Activated T-helper 2 cell treated with anti-CD3 and anti-CD28 coated beads, Interferon-gamma antibody, Interleukin-2, Interleukin-4, amounts not matched to agents 10 μg/mL and 5 μg/mL and 100 μg/mL, durations not matched to agents 14 hours and 24 hours and 36 hours (primary cell): ENCODE data around the gene LMCD1. TPM values are rescaled to one million over a fixed set of nuclear protein-coding genes. Genes with fewer than 3 reads are reported as not detected.

Source experiments
- DNase-seq: peaks from one replicate; pipeline ENCODE4 v3.0.0; 2021; ENCODE audit warnings: low spot score
- H3K27ac Mint-ChIP-seq: one replicate; pipeline ENCODE4 v1.8.0; 2021; ENCODE audit warnings: mixed read lengths
- H3K27me3 Mint-ChIP-seq: one replicate; pipeline ENCODE4 v1.8.0; 2021; ENCODE audit warnings: low read depth, mixed read lengths
- H3K36me3 Mint-ChIP-seq: one replicate; pipeline ENCODE4 v1.8.0; 2021; ENCODE audit warnings: low read depth, mixed read lengths
- H3K4me1 Mint-ChIP-seq: one replicate; pipeline ENCODE4 v1.8.0; 2021; ENCODE audit warnings: low read depth, mixed read lengths
- H3K4me3 Mint-ChIP-seq: one replicate; pipeline ENCODE4 v1.8.0; 2021; ENCODE audit warnings: low read depth, mild to moderate bottlenecking, moderate library complexity, mixed read lengths
- H3K9me3 Mint-ChIP-seq: one replicate; pipeline ENCODE4 v1.8.0; 2021; ENCODE audit warnings: mixed read lengths
- intact Hi-C: fragments of 100-400 bp; cut with micrococcal nuclease; formaldehyde crosslinking; loops from one replicate; pipeline ENCODE4 v1.15.1; 2023
- total RNA-seq: library from RNA; stranded (reverse); gene quantifications from 2 replicates; pipeline ENCODE4 v1.2.3, GENCODE V29; 2022

The LMCD1 gene
- total RNA-seq, 1 donor from 2014 or later, result 4.4 TPM

DNA sequence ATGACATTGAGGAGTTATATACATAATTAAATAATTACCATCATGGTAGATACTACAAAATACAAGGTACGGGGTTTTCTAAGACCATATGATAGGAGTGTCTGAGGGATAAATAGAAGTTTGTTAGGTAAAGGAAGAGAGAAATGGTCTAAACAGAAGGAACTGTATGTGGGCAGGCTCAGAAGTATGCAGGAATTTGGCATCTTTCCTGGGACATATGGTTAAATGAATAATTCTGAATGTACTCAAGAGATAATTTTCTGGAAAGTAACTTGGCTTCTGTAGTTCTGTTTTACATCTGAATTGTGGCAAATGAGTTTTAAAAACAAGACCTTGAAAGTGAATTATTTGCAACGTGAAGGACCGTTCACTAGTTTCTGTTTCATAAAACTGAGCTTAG lies 17.5 kb downstream of the LMCD1 start:
- H3K36me3 Mint-ChIP-seq, result no peaks in the 10 kb centered on the region
- H3K4me1 Mint-ChIP-seq, result peaks cover 1% of the 10 kb centered on the region
- H3K4me3 Mint-ChIP-seq, result no peak overlapping the region
- peaks cover 5% of the 10 kb centered on the region for H3K9me3 Mint-ChIP-seq
- intact Hi-C loops, result no loop called here
- H3K27me3 Mint-ChIP-seq, result no peaks in the 10 kb centered on the region
- H3K27ac Mint-ChIP-seq, result no peak overlapping the region
- DNase-seq, result no peak

DNA sequence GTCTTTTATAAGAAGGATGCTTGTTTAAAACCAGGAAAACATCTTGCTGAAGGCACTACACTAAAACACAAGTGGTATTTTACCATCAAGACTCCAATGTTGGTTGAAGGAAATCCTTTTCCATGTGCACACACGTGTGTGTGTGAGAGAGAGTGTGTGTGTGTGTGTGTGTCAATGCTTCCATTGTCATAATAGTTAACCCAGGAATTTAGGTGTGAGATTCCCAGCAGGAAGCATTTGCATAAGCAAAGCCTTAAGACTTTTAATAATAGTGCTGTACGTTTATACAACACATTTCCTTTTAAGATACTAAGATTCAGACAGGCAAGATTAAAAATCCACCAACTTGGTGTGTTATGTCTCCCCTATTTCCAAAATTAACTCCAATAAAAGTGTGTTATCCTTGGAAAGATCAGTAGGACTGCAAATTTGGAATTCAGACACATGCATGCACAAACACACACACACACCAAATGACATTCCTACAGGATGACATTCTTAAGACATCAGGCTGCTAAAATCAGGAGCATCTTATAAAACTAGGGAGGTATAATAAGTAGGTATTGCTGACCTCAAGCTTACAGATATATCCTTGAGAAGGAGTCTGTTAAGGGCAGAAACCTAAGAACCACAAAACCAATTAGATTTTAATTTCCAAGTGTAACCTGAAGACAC lies 18.3 kb downstream of the LMCD1 start:
- H3K4me3 Mint-ChIP-seq, result no peak overlapping the region

GRCh38 chr3:8520816-8521403 lies 19.3 kb downstream of the LMCD1 start:
- H3K4me1 Mint-ChIP-seq, result peaks cover 6% of the 10 kb centered on the region
- no peaks in the 10 kb centered on the region for H3K36me3 Mint-ChIP-seq
- no peak for DNase-seq
- H3K27ac Mint-ChIP-seq, result no peak overlapping the region
- no peak overlapping the region for H3K4me3 Mint-ChIP-seq
- intact Hi-C loops, result no loop called here
- no peaks in the 10 kb centered on the region for H3K27me3 Mint-ChIP-seq
- H3K9me3 Mint-ChIP-seq, result peaks cover 5% of the 10 kb centered on the region

More for the DNA sequence above, 18.3 kb downstream of the LMCD1 start:
- peaks cover 5% of the 10 kb centered on the region for H3K9me3 Mint-ChIP-seq
- no peak overlapping the region for H3K27ac Mint-ChIP-seq
- intact Hi-C loops, result no loop called here
- no peaks in the 10 kb centered on the region for H3K36me3 Mint-ChIP-seq
- peaks cover 2% of the 10 kb centered on the region for H3K4me1 Mint-ChIP-seq
- H3K27me3 Mint-ChIP-seq, result no peaks in the 10 kb centered on the region
- no peak for DNase-seq

GRCh38 chr3:8523041-8523440 lies 21.4 kb downstream of the LMCD1 start:
- no peak for DNase-seq
- Mint-ChIP-seq H3K27me3 (no peaks in the 10 kb centered on the region), H3K4me3 (no peak overlapping the region), H3K9me3 (peaks cover 5% of the 10 kb centered on the region), H3K4me1 (peaks cover 6% of the 10 kb centered on the region), H3K36me3 (no peaks in the 10 kb centered on the region), H3K27ac (no peak overlapping the region)
- intact Hi-C loops, result no loop called here

DNA sequence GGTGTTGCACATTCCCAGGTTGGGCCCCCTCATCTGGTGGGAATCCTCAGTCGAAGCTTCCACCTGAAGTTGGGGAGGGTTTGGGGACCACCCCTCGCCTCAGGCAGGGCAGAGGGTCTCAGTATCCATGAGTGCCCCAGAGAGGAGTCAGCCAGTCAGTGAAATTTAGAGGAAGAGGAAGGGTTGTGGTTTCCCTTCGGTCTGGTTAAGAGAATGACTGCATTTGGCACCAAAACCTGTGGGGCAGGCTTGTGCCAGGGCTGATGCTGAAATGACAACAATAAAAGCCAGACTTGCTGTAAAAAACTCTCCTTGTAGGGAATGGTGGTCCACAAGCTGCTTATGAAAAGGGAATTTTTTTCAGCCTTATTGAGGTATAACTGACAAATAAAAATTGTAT lies 22.6 kb downstream of the LMCD1 start:
- no peak overlapping the region for H3K27ac Mint-ChIP-seq
- H3K4me1 Mint-ChIP-seq, result peaks cover 6% of the 10 kb centered on the region
- no peak overlapping the region for H3K4me3 Mint-ChIP-seq
- intact Hi-C loops, result no loop called here
- no peaks in the 10 kb centered on the region for H3K36me3 Mint-ChIP-seq
- peaks cover 5% of the 10 kb centered on the region for H3K9me3 Mint-ChIP-seq
- H3K27me3 Mint-ChIP-seq, result no peaks in the 10 kb centered on the region
- no peak for DNase-seq

- no peak overlapping the region for H3K27ac Mint-ChIP-seq
- H3K4me1 Mint-ChIP-seq, result peaks cover 6% of the 10 kb centered on the region
- intact Hi-C loops, result no loop called here
Observed at GRCh38 chr3:8524656-8525399, 23.2 kb downstream of the LMCD1 start.

DNA sequence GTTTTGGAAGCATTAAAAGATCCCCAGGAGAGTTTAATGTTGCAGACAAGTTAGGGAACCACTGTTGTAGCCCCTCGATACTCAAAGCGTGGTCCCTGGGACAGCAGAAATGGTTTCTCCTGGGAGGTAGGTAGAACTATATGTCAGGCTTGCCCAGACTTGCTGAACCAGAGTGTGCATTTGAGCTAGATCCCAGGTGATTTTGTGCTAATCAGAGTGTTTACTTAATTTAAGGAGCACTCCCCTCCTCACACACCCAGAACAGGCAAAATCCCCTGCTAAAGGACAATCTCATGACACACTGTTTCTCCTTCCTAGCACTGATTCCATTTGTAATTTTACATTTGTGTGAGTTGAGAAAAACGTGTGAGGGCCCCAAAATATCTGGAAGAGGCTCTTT lies 24.3 kb downstream of the LMCD1 start:
- no peak overlapping the region for H3K4me3 Mint-ChIP-seq
- H3K9me3 Mint-ChIP-seq, result peaks cover 5% of the 10 kb centered on the region
- H3K27ac Mint-ChIP-seq, result no peak overlapping the region
- H3K4me1 Mint-ChIP-seq, result peaks cover 6% of the 10 kb centered on the region
- no peaks in the 10 kb centered on the region for H3K36me3 Mint-ChIP-seq
- no peaks in the 10 kb centered on the region for H3K27me3 Mint-ChIP-seq
- no peak for DNase-seq
- intact Hi-C loops, result no loop called here

More at GRCh38 chr3:8524656-8525399, 23.2 kb downstream of the LMCD1 start:
- Mint-ChIP-seq H3K36me3 (no peaks in the 10 kb centered on the region), H3K27me3 (no peaks in the 10 kb centered on the region), H3K4me3 (no peak overlapping the region), H3K9me3 (peaks cover 5% of the 10 kb centered on the region)
- no peak for DNase-seq

DNA sequence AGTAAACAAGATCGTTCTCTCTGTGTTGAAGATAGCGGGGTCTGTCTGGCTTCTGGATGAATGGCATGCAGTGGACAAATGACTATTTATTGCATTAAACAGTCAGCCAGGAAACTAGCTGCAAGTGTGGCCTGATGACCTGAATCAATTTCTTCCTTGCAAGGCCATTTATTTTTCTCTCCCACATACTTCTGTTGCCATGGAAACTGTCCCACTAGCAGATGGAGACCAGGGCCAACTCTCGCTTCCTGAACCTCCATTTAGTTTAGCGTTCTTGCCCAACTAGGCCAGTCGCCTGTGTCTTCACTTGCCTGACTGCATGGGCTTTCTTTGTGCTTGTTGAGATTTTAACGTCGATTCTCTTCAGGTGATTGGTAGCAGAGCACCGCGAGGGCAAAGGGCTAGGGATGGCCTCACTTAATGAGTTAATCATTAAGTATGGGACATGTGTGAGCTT lies 27.6 kb downstream of the LMCD1 start:
- Mint-ChIP-seq H3K27ac (no peak overlapping the region), H3K27me3 (no peaks in the 10 kb centered on the region), H3K9me3 (no peaks in the 10 kb centered on the region), H3K4me1 (peaks cover 5% of the 10 kb centered on the region), H3K36me3 (no peaks in the 10 kb centered on the region), H3K4me3 (no peak overlapping the region)
- DNase-seq, result no peak
- intact Hi-C loops, result no loop called here

DNA sequence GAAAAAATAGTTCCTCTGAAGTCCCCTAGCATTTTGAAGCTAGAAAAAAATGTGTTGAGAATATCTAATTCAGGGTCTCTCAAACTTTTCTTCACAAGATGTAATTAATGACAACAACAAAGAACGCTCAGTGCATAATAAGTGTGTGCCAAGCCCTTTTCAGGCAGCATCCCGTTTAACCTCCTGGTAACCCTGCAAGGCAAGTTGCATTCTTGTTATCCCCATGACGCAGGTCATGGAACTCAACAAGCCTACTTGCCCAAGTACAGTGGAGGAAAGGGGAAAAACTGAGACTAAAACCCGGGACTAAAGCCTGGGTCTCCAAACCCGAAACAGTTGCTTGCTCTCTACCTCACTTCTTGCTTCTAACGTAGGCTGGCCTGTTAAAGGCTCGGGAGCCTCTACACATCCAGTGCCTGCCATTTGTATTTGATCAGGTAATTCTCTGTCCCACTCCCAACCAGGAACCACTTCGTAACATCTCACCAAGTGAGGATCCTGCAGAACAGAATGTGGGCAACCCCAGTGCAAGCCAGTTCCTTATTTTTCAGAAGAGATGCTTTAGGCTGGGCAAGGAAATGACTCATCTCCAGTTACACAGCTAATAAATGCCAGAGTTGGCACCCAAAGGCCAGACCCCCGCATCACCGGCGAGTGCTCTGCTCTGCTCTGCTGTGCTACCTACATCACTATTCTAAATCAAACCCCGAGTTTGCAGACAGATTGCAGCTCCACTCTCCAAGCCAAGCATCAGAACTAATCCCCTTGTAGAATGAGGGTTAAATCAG lies 28.3 kb downstream of the LMCD1 start:
- no peak for DNase-seq
- no peaks in the 10 kb centered on the region for H3K36me3 Mint-ChIP-seq
- H3K9me3 Mint-ChIP-seq, result no peaks in the 10 kb centered on the region
- intact Hi-C loops, result no loop called here
- H3K27me3 Mint-ChIP-seq, result no peaks in the 10 kb centered on the region
- H3K4me1 Mint-ChIP-seq, result peaks cover 4% of the 10 kb centered on the region
- no peak overlapping the region for H3K4me3 Mint-ChIP-seq
- H3K27ac Mint-ChIP-seq, result no peak overlapping the region

- H3K4me1 Mint-ChIP-seq, result no peaks in the 10 kb centered on the region
- no peak overlapping the region for H3K4me3 Mint-ChIP-seq
- H3K36me3 Mint-ChIP-seq, result no peaks in the 10 kb centered on the region
- H3K27ac Mint-ChIP-seq, result no peak overlapping the region
- no peaks in the 10 kb centered on the region for H3K9me3 Mint-ChIP-seq
- intact Hi-C loops, result no loop called here
- H3K27me3 Mint-ChIP-seq, result no peaks in the 10 kb centered on the region
- no peak for DNase-seq
Observed at GRCh38 chr3:8530581-8530980, 29.0 kb downstream of the LMCD1 start.

GRCh38 chr3:8532251-8532871 lies 30.7 kb downstream of the LMCD1 start:
- no peaks in the 10 kb centered on the region for H3K9me3 Mint-ChIP-seq
- no peak for DNase-seq
- H3K27me3 Mint-ChIP-seq, result no peaks in the 10 kb centered on the region
- intact Hi-C loops, result no loop called here
- H3K4me1 Mint-ChIP-seq, result no peaks in the 10 kb centered on the region
- H3K27ac Mint-ChIP-seq, result no peak overlapping the region
- no peak overlapping the region for H3K4me3 Mint-ChIP-seq
- H3K36me3 Mint-ChIP-seq, result no peaks in the 10 kb centered on the region
